SH-SY5Y (cell line): ENCODE measurements around the gene CRKL.

Source experiments
- GATA2 ChIP-seq: IDR thresholded peaks from 2 replicates; pipeline ENCODE4 v1.6.1; 2011; ENCODE audit warnings: mild to moderate bottlenecking, low read depth, low read length
- GATA3 ChIP-seq: IDR thresholded peaks from 2 replicates; pipeline ENCODE4 v1.6.1; 2011; ENCODE audit warnings: low read depth, mild to moderate bottlenecking, low read length, moderate library complexity

Gene CRKL

DNA sequence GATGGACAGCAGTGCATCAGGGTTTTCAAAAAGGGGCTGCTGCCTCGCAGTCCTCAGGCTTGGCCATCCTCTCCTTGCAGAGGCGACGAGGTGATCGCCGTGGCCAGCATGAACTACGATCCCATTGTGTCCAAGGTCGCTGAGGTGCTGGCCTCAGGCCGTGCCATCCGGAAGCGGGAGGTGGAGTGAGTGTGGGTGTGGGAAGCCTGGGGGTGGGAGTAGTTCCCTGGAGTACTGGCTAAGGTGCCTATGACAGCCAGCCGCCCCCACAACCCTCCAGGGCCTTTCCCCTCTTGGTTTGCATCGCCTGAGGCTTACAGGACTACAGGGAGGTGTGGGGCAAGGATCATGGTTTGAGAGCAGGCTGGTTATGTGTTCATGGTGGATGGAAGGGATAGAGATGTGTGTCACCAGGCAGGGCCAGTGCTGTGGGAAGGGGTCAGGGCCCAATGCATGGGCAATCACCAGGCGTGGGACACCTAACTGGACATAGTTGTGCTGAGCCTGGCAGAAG is 62.8 kb downstream of the CRKL start:
- TF ChIP-seq GATA3 (no peak), GATA2 (no peak)

DNA sequence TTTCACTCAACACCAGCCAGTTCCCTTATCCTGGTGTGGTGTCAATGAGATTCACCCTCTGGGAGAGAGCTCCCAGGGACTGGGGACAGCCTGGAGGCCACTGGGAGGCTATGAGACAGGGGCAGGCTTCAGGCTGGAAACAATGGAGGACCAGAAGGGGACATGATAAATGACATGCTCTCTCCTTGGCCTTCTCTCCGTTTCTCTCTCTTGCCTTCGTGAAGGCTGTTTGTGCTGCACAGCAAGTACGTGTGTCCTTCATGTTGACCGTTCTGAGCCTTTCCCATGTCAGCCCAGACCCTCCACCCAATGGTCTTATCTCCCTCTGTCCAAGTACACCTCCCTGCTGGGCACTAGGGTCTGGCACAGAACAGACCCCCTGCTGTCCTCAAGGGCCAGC is 63.3 kb downstream of the CRKL start:
- TF ChIP-seq GATA3 = no peak
- TF ChIP-seq GATA2 = no peak

- TF ChIP-seq GATA2 = no peak
- no peak for TF ChIP-seq GATA3
Observed at GRCh38 chr22:20980938-20981722, 63.9 kb downstream of the CRKL start.

GRCh38 chr22:20981787-20982562 is 64.8 kb downstream of the CRKL start, which contains the start of gene LZTR1:
Gene LZTR1 (plus strand): TSS chr22:20982297. CDS start chr22:20982372, 75 bp downstream.
- TF ChIP-seq GATA3 (no peak), GATA2 (no peak)

GRCh38 chr22:20982563-20982882 is 65.3 kb downstream of the CRKL start:
- TF ChIP-seq GATA3 (no peak), GATA2 (no peak)

GRCh38 chr22:20983081-20983771 is 66.0 kb downstream of the CRKL start:
- no peak for TF ChIP-seq GATA3
- TF ChIP-seq GATA2 = no peak

DNA sequence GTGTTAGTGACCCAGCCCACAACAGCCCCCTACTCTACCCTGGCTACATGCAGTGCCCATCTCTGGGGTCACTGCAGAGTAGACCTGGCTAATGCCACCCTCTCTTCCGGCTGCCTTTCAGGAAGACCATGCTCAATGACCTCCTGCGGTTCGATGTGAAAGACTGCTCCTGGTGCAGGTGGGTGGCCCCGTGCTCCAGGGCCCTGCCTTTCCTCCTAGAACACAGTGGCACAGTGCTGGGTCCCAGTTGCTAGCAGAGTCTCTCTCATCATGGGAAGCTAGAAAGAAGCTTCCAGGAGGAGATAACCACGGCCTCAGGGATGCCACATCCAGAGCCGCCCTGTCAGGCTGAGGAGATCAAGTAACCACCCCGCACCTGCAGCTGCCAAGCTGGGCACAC is 68.5 kb downstream of the CRKL start:
- no peak for TF ChIP-seq GATA2
- TF ChIP-seq GATA3 = no peak

GRCh38 chr22:20986365-20986764 is 69.2 kb downstream of the CRKL start:
- no peak for TF ChIP-seq GATA3
- no peak for TF ChIP-seq GATA2

DNA sequence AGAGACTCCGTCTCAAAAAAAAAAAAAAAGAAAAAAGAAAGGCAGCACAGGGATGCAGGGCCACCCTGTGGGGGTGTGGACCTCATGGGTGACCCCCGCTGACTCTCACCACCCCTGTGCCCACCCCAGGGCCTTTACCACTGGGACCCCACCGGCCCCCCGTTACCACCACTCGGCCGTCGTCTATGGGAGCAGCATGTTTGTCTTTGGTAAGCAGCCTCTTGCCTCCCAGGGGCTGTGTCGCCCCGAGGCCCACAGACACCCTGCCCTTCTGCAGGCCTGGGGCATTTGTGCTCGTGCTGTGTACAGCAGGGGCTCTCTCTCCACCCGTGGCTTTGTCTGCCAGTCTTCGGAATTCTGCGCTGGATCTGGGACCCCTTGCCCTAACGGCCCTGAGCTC is 70.2 kb downstream of the CRKL start:
- TF ChIP-seq GATA2 = no peak
- no peak for TF ChIP-seq GATA3

DNA sequence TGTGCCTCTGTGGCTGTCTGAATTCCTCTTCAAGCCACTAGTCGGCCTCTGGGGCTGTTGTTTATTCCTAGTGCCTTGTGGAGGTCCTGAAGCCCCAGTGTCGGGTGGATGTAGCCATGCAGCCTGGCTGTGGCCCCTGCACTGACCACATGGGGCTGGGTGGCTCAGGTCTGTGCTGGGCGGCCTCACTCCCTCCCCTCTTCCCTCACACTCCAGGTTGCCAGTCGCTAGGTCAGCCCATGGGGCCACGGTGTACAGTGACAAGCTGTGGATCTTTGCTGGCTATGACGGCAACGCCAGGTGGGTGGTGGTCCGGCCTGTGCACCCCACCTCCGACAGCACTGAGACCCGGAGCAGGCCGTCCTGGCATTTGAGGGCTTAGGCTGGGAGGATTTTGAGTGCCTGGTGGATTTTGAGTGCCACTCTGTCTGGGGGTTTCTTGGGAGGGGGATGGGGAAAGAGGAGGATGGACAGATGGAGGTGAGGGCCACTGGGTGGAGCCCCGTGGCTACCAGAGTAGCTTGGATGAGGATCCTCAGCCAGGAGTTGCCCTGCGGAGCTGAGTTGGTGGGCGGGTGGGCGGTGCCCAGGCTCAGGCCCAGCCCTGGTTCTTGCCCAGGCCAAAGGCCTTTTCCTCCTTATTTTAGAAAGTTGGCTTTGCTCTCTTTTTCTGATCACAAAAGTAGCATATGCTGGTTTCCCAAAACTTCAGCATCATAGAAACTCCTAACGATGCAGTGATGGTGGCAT is 71.5 kb downstream of the CRKL start:
- TF ChIP-seq GATA2 (no peak), GATA3 (no peak)

- TF ChIP-seq GATA2 (no peak), GATA3 (no peak)
Observed at GRCh38 chr22:20989323-20990138, 72.3 kb downstream of the CRKL start.

DNA sequence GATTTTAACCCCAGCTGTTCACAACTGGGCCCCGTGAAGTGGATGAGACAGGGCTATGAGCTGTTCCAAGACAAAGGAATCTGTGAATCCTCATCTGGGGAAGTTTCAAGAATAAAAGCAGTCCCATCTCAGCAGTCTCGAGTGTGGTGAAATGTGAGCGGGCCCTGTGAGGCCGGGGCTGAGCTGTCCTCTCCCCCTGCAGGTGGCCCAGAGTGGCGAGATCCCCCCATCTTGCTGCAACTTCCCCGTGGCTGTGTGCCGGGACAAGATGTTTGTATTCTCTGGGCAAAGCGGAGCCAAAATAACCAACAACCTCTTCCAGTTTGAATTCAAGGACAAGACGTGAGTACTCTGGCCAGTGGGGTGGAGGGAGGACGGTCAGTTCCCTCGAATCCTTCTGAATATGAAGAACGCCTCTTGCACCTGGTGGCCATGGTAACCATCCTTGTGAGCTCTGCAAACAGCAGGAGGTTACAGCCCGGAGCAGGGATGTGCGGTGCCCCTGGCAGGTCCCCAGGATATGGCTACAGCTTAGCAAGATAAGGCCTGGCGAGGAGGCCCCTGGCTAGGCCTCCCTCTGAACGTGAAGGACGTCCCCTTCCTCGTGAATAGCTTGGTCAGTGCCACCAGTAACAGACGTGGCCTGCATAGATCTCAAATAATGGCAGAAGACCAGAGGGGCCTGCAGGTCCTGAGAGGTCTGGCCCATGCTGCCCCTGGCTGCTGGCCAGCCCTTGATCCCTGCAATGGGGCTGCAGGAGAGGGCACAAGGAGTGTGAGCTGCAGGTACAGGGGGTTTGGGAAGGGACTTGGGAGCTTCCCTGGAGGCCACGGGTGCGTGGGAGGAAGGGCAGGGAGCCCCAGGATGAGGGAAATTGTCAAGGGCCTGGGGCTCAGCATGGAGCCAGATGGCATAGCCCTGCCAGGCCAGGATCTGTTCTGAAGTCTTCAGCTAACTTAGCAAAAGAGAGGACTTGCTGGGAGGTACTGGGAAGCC is 73.3 kb downstream of the CRKL start:
- TF ChIP-seq GATA2 (no peak), GATA3 (no peak)
